A673 (cell line): ENCODE measurements around the gene IPO13. TPM values are rescaled to one million over a fixed set of nuclear protein-coding genes. Genes with fewer than 3 reads are reported as not detected.

Experiments
- BruUV-seq: library from RNA; stranded (reverse); fragments of 400-500 nt; replicated peaks from 2 replicates; lab custom pipeline; 2021; lab: Mats Ljungman, UMichigan
- CTCF ChIA-PET: fragments of 300-600 bp; sonication (Branson Sonifier 250); formaldehyde crosslinking; loops from one replicate; lab custom pipeline; 2022; ENCODE audit warnings: antibody characterized with exemption; lab: Charles Lee
- POLR2A ChIA-PET: fragments of 300-600 bp; sonication (Branson Sonifier 250); formaldehyde crosslinking; loops from one replicate; lab custom pipeline; 2022; ENCODE audit warnings: antibody characterized with exemption; ENCODE audit not compliant: low non-redundant PET; lab: Charles Lee
- DNase-seq: peaks from one replicate; pipeline ENCODE4 v3.0.0-alpha.2; 2015; ENCODE audit warnings: low spot score
- H3K27ac ChIP-seq: fragments of 200-600 bp; sonication (generic); 2 replicates; pipeline ENCODE4 v1.5.1; 2016; ENCODE audit warnings: mixed run types, low read depth, mild to moderate bottlenecking, mixed read lengths, antibody characterized with exemption, low read length; ENCODE audit not compliant: poor library complexity, severe bottlenecking
- H3K27me3 ChIP-seq: fragments of 200-600 bp; sonication (generic); replicated peaks from 2 replicates; pipeline ENCODE4 v1.6.1; 2017; ENCODE audit warnings: mixed run types, low read depth, mild to moderate bottlenecking, mixed read lengths, antibody characterized with exemption, low read length; ENCODE audit not compliant: insufficient read depth, poor library complexity
- H3K36me3 ChIP-seq: fragments of 200-600 bp; sonication (generic); 2 replicates; pipeline ENCODE4 v1.6.1; 2016; ENCODE audit warnings: mixed run types, mild to moderate bottlenecking, mixed read lengths, antibody characterized with exemption, low read length; ENCODE audit not compliant: insufficient read depth, poor library complexity, severe bottlenecking
- H3K4me1 ChIP-seq: fragments of 200-600 bp; sonication (generic); 2 replicates; pipeline ENCODE4 v1.6.1; 2017; ENCODE audit warnings: mixed run types, mild to moderate bottlenecking, mixed read lengths, antibody characterized with exemption, low read length; ENCODE audit not compliant: insufficient read depth, poor library complexity, severe bottlenecking
- H3K4me3 ChIP-seq: fragments of 200-600 bp; sonication (generic); 2 replicates; pipeline ENCODE4 v1.5.1; 2016; ENCODE audit warnings: low read depth, mixed run types, mild to moderate bottlenecking, mixed read lengths, low read length; ENCODE audit not compliant: poor library complexity, severe bottlenecking
- H3K9me3 ChIP-seq: fragments of 200-600 bp; sonication (generic); 2 replicates; pipeline ENCODE4 v1.6.1; 2016; ENCODE audit warnings: mixed run types, low read depth, mild to moderate bottlenecking, mixed read lengths, antibody characterized with exemption, low read length; ENCODE audit not compliant: poor library complexity, severe bottlenecking
- EZH2 ChIP-seq: fragments of 200-600 bp; sonication (generic); IDR thresholded peaks from 2 replicates; pipeline ENCODE4 v1.6.1; 2017; ENCODE audit warnings: borderline replicate concordance, low read depth, mild to moderate bottlenecking, mixed read lengths, antibody characterized with exemption, low read length; ENCODE audit not compliant: poor library complexity, severe bottlenecking
- intact Hi-C: fragments of 100-400 bp; cut with micrococcal nuclease; formaldehyde crosslinking; loops from one replicate; pipeline ENCODE4 v1.10.0; 2022; ENCODE audit not compliant: unreplicated experiment
- total RNA-seq: library from RNA; stranded (reverse); gene quantifications from 2 replicates; pipeline ENCODE4 v1.2.3, GENCODE V29; 2021
- TF ChIP-seq, protein P1 (sequence below): fragments of 300-800, 200-600 bp; sonication (generic); conservative IDR thresholded peaks from 2 replicates; pipeline ENCODE4 v1.5.1; 2017; ENCODE audit warnings: low read depth, mild to moderate bottlenecking, antibody characterized with exemption, low read length, moderate library complexity, mixed read lengths

Gene IPO13
- total RNA-seq, 1 experiment from 2014 or later: 53.4 TPM

DNA sequence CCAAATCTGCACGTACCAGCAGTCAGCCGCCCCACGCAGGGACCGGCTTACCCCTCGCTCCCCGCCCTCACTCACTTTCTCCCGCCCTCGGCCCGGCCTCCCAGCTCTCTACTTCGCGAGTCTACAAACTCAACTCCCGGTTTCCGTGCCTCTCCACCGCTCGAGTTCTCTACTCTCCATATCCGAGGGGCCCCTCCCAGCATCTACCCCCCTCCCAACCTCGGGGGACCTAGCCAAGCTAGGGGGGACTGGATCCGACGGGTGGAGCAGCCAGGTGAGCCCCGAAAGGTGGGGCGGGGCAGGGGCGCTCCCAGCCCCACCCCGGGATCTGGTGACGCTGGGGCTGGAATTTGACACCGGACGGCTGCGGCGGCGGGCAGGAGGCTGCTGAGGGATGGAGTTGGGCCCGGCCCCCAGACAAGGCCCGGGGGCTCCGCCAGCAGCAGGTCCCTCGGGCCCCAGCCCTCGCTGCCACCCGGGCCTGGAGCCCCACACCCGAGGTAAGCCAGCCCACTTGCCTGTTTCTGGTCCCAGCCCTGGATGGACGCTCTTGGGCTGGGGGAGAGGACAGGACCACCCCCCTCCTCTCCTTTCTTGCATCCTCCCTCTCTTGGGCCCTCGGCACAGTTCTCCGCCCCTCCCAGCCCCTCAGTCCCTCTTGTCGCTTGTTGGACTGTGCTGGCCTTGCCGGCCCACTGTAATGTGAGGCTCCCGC, 13.2 kb upstream of the IPO13 start, which contains the start of gene ARTN:
TSS of gene ARTN (plus strand) at position 416 of the 715 bp plus-strand sequence. CDS start 1,856 bp downstream, outside the sequence.
- POLR2A ChIA-PET: no interaction called here
- peak; percentile 49 for DNase-seq
- BruUV-seq: no TSS peak
- H3K27me3 ChIP-seq: no peaks in the 10 kb centered on the region
- TF ChIP-seq, protein P1, sequence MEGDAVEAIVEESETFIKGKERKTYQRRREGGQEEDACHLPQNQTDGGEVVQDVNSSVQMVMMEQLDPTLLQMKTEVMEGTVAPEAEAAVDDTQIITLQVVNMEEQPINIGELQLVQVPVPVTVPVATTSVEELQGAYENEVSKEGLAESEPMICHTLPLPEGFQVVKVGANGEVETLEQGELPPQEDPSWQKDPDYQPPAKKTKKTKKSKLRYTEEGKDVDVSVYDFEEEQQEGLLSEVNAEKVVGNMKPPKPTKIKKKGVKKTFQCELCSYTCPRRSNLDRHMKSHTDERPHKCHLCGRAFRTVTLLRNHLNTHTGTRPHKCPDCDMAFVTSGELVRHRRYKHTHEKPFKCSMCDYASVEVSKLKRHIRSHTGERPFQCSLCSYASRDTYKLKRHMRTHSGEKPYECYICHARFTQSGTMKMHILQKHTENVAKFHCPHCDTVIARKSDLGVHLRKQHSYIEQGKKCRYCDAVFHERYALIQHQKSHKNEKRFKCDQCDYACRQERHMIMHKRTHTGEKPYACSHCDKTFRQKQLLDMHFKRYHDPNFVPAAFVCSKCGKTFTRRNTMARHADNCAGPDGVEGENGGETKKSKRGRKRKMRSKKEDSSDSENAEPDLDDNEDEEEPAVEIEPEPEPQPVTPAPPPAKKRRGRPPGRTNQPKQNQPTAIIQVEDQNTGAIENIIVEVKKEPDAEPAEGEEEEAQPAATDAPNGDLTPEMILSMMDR: no peak
- no peak for TF ChIP-seq EZH2
- H3K4me3 ChIP-seq: peak within 1 kb of the TSS; percentile 53
- H3K27ac ChIP-seq: peak within 1 kb of the TSS; percentile 63
- peaks cover 14% of the 10 kb centered on the region for H3K36me3 ChIP-seq
- no peaks in the 10 kb centered on the region for H3K9me3 ChIP-seq
- H3K4me1 ChIP-seq: peaks cover 32% of the 10 kb centered on the region
- intact Hi-C loops: loop anchor here (1.0 to 2.0 kb wide), 3 partner anchors 73 to 405 kb away; no protein-coding TSS in a partner anchor
- CTCF ChIA-PET: interaction anchor here (0.5 to 7.0 kb wide), 6 partner anchors 18 to 228 kb away, joined by 3 to 238 read pairs (median 3); no protein-coding TSS in a partner anchor

DNA sequence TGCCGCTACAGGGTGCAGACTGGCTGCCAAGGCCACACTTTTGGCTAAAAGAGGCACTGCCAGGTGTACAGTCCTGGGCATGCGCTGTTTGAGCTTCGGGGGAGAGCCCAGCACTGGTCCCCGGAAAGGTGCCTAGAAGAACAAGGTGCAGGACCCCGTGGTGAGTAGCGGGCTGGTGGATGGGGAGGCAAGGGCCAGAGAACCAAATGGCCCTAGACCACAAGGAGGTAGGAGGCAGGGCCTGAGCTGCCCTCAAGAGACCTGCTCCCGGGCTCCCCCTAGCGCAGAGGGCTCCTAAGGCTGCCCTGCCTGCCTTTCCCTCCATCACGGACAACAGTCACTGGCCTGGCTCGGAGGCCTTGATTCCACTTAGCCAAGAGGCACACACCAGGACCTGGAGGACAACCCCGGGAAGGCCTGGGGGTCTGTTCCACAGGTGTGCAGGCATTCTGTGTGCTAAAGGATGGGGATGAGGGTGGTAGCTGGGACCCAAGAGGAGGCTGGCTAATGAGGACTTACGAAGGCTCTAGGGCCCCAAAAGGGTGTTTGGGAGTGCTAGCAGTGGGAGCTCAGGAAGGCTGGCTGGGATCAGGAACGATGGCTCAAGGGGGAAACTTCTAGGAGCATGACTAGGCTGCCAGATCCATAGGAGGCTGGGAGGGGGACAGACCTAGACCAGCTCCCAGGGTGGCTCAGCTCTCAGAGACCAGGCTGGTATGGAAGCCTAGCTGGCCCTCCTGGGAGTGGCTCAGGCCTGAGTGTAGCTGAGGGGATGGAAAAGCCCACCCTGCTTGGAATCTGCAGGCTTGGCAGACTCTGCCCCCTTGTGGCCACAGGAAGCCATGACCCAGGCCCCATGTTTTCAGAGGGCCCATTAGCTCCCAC, 12.4 kb upstream of the IPO13 start:
- Histone ChIP-seq H3K27me3 (no peaks in the 10 kb centered on the region), H3K27ac (peak overlapping the region; percentile 63), H3K36me3 (peaks cover 14% of the 10 kb centered on the region), H3K9me3 (no peaks in the 10 kb centered on the region), H3K4me1 (peaks cover 32% of the 10 kb centered on the region), H3K4me3 (peak overlapping the region; percentile 53)
- BruUV-seq: TSS peak; percentile 38
- TF ChIP-seq EZH2: no peak
- TF ChIP-seq, protein P1: peak; percentile 91
- DNase-seq: peak; percentile 89
- POLR2A ChIA-PET: interaction anchor here (0.6 to 1.3 kb wide), 5 partner anchors 74 to 707 kb away, joined by 3 to 9 read pairs (median 4); no protein-coding TSS in a partner anchor
- CTCF ChIA-PET: interaction anchor here (0.5 to 7.0 kb wide), 22 partner anchors 10 to 707 kb away, joined by 3 to 238 read pairs (median 4); partner anchors contain the start of gene KDM4A
- intact Hi-C loops: loop anchor here (1.0 to 2.0 kb wide), 3 partner anchors 74 to 406 kb away; no protein-coding TSS in a partner anchor

DNA sequence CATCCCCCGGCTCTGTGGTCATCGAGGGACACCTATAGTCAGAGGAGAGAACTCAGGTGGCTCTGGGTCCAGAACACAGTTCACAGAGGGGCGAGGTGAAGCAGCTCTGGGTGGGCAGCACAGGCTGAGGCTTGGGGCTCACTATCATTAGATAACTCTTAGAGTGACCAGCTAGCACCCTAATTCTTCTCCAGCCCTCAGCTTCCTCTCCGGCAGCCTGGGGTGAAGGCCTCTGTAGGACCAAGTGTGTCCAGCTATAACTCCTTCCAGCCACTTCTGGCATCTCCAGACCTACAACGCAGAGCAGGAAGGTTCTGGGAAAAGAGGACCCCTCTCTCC, 11.8 kb upstream of the IPO13 start:
- Histone ChIP-seq H3K36me3 (peaks cover 14% of the 10 kb centered on the region), H3K27me3 (no peaks in the 10 kb centered on the region), H3K9me3 (no peaks in the 10 kb centered on the region), H3K4me1 (peaks cover 32% of the 10 kb centered on the region), H3K4me3 (peak overlapping the region; percentile 53), H3K27ac (peak overlapping the region; percentile 63)
- CTCF ChIA-PET: interaction anchor here (0.6 to 7.0 kb wide), 18 partner anchors 10 to 708 kb away, joined by 3 to 238 read pairs (median 5); partner anchors contain the start of gene KDM4A
- DNase-seq: no peak
- no TSS peak for BruUV-seq
- intact Hi-C loops: loop anchor here (1.0 to 2.0 kb wide), 3 partner anchors 74 to 406 kb away; no protein-coding TSS in a partner anchor
- TF ChIP-seq EZH2: no peak
- TF ChIP-seq, protein P1: no peak; the same call in 1 of the 2 replicates
- POLR2A ChIA-PET: interaction anchor here (0.6 to 1.3 kb wide), 5 partner anchors 74 to 708 kb away, joined by 3 to 9 read pairs (median 4); no protein-coding TSS in a partner anchor
